ENCODE data around the gene MDH1.

GRCh38 chr2:63642946-63643345 is 54.2 kb downstream of the MDH1 start:
- TF ChIP-seq CTCF (IDR thresholded peaks at IDR 0.05) (no peak), EZH2 (IDR thresholded peaks at IDR 0.05; ENCODE audit: borderline replicate concordance, insufficient read depth, low read depth, low read length, poor library complexity, severe bottlenecking) (no peak)

Data from B cell (primary cell).